Prostate gland (tissue), 2 donors: ENCODE results near the gene THAP8.

Source experiments
- CTCF ChIP-seq, 4 experiments: fragments of 200-600 bp in 2 of 4; fragments of 450-650 bp in 2 of 4; sonication (generic) in 2 of 4; IDR thresholded peaks; 1 replicate in 3 of 4; 2 replicates in 1 of 4; pipeline ENCODE4 v1.5.1; 2016 to 2019; ENCODE audit warnings: antibody characterized with exemption in 4 of 4, mild to moderate bottlenecking in 2 of 4, moderate library complexity in 2 of 4
- POLR2A ChIP-seq: fragments of 450-650 bp; IDR thresholded peaks from one replicate; pipeline ENCODE4 v1.6.1; 2016; ENCODE audit warnings: antibody characterized with exemption, mild to moderate bottlenecking

DNA sequence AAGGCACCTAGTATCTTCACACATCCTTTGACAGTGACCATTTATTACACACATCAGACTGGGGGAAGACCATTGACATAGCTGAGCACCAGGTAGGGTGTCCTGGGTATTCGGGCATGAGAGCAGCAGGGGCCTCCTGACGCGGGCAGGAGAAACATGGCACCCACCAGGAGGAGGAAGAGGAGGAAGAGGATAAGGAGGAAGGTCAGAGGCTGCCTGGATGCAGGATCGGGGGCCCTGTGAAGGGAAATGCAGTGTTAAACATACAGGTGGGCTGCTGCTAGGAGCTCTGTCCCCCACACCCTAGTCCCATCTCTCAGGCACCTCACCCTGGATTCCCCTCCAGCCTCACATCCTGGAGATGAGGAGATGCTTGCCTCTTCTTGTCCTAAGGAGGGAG lies 50.8 kb downstream of the THAP8 start:
- no peak for TF ChIP-seq POLR2A
- TF ChIP-seq CTCF (IDR thresholded peaks at IDR 0.05): no peak
